HEK293 (cell line): ENCODE measurements around the gene DCAF5.

Experiments used
- CTCF ChIA-PET: fragments of 350-600 bp; formaldehyde crosslinking; extraction: SDS; loops from one replicate; lab custom pipeline; 2021; ENCODE audit warnings: antibody characterized with exemption; lab: Yijun Ruan, JAX
- POLR2A ChIA-PET: fragments of 300-600 bp; formaldehyde crosslinking; extraction: SDS; loops from one replicate; lab custom pipeline; 2020; ENCODE audit warnings: antibody characterized with exemption, inconsistent platforms; lab: Yijun Ruan, JAX
- H3K27ac ChIP-seq: fragments of 200-500 bp; sonication (Bioruptor generic); 2 replicates; pipeline ENCODE4 v1.5.1; 2014; ENCODE audit warnings: low read depth, low read length, control low read depth, inconsistent platforms; ENCODE audit errors: extremely low read depth
- H3K36me3 ChIP-seq, 2 experiments: fragments of 200-500 bp in 1 of 2; sonication (Bioruptor generic) in 1 of 2; 1 replicate in 1 of 2; 2 replicates in 1 of 2; pipeline ENCODE4 v1.5.1; 2014 to 2017; ENCODE audit warnings: inconsistent platforms in 2 of 2, low read length in 2 of 2; ENCODE audit not compliant: control insufficient read depth in 2 of 2, insufficient read depth in 1 of 2
- H3K4me1 ChIP-seq: fragments of 200-500 bp; sonication (Bioruptor generic); 2 replicates; pipeline ENCODE4 v1.5.1; 2014; ENCODE audit warnings: mild to moderate bottlenecking, low read length, inconsistent platforms; ENCODE audit not compliant: control insufficient read depth, insufficient read depth
- H3K4me3 ChIP-seq: 2 replicates; pipeline ENCODE4 v1.5.1; 2011; ENCODE audit warnings: low read depth, mild to moderate bottlenecking, control low read depth, low read length, moderate library complexity
- H3K9me3 ChIP-seq: fragments of 200-500 bp; sonication (Bioruptor generic); 2 replicates; pipeline ENCODE4 v1.5.1; 2014; ENCODE audit warnings: low read depth, low read length, inconsistent platforms; ENCODE audit not compliant: control insufficient read depth, insufficient read depth
- GFI1B ChIP-seq: fragments of 450-650 bp; formaldehyde crosslinking; IDR thresholded peaks from 2 replicates; pipeline ENCODE4 v1.5.1; 2016; ENCODE audit warnings: missing biosample characterization, missing genetic modification characterization
- PRDM1 ChIP-seq: fragments of 450-650 bp; formaldehyde crosslinking; IDR thresholded peaks from 2 replicates; pipeline ENCODE4; 2016; ENCODE audit warnings: missing biosample characterization, missing genetic modification characterization
- SALL2 ChIP-seq: fragments of 450-650 bp; formaldehyde crosslinking; IDR thresholded peaks from 2 replicates; pipeline ENCODE4 v1.5.0; 2017; ENCODE audit warnings: missing biosample characterization, mild to moderate bottlenecking, missing genetic modification characterization, borderline replicate concordance
- ZFP3 ChIP-seq: fragments of 450-650 bp; formaldehyde crosslinking; IDR thresholded peaks from 2 replicates; pipeline ENCODE4 v1.5.1; 2016; ENCODE audit warnings: low read depth, missing biosample characterization, missing genetic modification characterization
- ZFP69B ChIP-seq: fragments of 450-650 bp; formaldehyde crosslinking; IDR thresholded peaks from 2 replicates; pipeline ENCODE4 v1.5.1; 2016; ENCODE audit warnings: missing biosample characterization, missing genetic modification characterization
- ZNF10 ChIP-seq: fragments of 450-650 bp; formaldehyde crosslinking; IDR thresholded peaks from 2 replicates; pipeline ENCODE4 v1.5.1; 2017; ENCODE audit warnings: missing biosample characterization, missing genetic modification characterization
- ZNF112 ChIP-seq: fragments of 450-650 bp; formaldehyde crosslinking; IDR thresholded peaks from 2 replicates; pipeline ENCODE4 v1.5.0; 2017; ENCODE audit warnings: missing biosample characterization, missing genetic modification characterization
- ZNF114 ChIP-seq: fragments of 450-650 bp; formaldehyde crosslinking; IDR thresholded peaks from 2 replicates; pipeline ENCODE4 v1.5.0; 2017; ENCODE audit warnings: missing biosample characterization, missing genetic modification characterization
- ZNF155 ChIP-seq: fragments of 450-650 bp; formaldehyde crosslinking; IDR thresholded peaks from 2 replicates; pipeline ENCODE4 v1.5.1; 2016; ENCODE audit warnings: missing biosample characterization, missing genetic modification characterization
- ZNF174 ChIP-seq: fragments of 450-650 bp; formaldehyde crosslinking; IDR thresholded peaks from 2 replicates; pipeline ENCODE4 v1.5.0; 2017; ENCODE audit warnings: missing biosample characterization, mild to moderate bottlenecking, missing genetic modification characterization
- ZNF2 ChIP-seq: fragments of 450-650 bp; formaldehyde crosslinking; IDR thresholded peaks from 2 replicates; pipeline ENCODE4 v1.5.1; 2016; ENCODE audit warnings: missing biosample characterization, missing genetic modification characterization
- ZNF423 ChIP-seq: fragments of 450-650 bp; formaldehyde crosslinking; IDR thresholded peaks from 2 replicates; pipeline ENCODE4 v1.5.1; 2016; ENCODE audit warnings: missing biosample characterization, missing genetic modification characterization
- ZNF707 ChIP-seq: fragments of 450-650 bp; formaldehyde crosslinking; IDR thresholded peaks from 2 replicates; pipeline ENCODE4 v1.5.1; 2016; ENCODE audit warnings: missing biosample characterization, missing genetic modification characterization
- TF ChIP-seq, protein P1 (sequence below): fragments of 450-650 bp; formaldehyde crosslinking; IDR thresholded peaks from 2 replicates; pipeline ENCODE4 v1.5.1; 2016; ENCODE audit warnings: missing biosample characterization, missing genetic modification characterization
- TF ChIP-seq, protein P2 (sequence below): fragments of 450-650 bp; formaldehyde crosslinking; IDR thresholded peaks from 2 replicates; pipeline ENCODE4 v1.5.1; 2017; ENCODE audit warnings: missing biosample characterization, missing genetic modification characterization
- TF ChIP-seq, protein P3 (sequence below): fragments of 450-650 bp; formaldehyde crosslinking; IDR thresholded peaks from 2 replicates; pipeline ENCODE4 v1.5.1; 2017; ENCODE audit warnings: missing biosample characterization, mild to moderate bottlenecking, missing genetic modification characterization, moderate library complexity

Gene DCAF5

DNA sequence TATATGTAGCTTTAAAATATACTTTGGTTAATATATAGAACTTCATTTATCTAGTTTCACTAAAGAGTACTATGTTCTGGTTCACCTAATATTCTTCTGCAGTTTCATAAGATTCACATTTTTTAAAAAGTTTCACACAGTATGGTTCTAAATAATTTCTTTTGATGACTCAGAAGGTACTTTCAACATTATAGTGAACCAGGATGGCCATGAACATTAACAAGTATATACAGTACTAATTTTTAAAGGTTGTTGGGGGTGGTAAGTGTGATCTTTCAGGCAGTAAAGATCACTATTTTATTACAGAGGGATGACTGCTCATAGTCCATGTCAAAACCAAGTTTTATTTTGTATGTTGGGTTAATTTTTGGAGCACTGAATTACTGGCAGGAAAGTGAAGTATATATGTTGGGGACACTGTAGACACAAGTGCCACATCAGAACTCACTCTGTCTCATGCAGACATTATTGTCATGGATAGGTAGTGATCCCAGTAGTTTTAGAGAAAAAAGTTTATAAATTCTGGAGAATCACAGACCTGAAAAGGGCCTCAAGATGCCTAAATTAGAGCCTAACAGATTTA lies 60.0 kb downstream of the DCAF5 start (continued):
- TF ChIP-seq, protein P1, sequence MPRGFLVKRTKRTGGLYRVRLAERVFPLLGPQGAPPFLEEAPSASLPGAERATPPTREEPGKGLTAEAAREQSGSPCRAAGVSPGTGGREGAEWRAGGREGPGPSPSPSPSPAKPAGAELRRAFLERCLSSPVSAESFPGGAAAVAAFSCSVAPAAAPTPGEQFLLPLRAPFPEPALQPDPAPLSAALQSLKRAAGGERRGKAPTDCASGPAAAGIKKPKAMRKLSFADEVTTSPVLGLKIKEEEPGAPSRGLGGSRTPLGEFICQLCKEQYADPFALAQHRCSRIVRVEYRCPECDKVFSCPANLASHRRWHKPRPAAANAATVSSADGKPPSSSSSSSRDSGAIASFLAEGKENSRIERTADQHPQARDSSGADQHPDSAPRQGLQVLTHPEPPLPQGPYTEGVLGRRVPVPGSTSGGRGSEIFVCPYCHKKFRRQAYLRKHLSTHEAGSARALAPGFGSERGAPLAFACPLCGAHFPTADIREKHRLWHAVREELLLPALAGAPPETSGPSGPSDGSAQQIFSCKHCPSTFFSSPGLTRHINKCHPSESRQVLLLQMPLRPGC (tag by site-specific recombination), result no peak

DNA sequence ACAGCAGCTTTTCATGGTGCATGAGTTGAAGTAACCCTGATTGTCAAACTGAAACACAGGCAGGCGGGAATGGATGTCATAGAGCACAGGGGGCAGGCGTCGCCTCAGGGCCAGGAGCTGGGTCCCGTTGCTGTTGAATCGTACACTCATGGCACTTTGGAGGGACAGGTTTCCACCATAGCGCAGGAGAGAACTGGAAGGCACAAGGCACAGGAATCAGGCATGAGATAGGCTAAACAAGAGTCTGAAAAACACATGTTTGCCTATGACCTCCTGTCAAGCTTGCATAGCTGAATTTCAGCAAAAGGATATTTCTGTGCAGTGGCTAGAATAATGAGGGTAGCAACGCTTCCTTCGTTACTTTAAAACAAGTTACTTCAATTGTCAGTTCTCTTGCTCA lies 61.2 kb downstream of the DCAF5 start:
- Histone ChIP-seq H3K36me3 (peaks cover 21 to 47% of the 10 kb centered on the region in 2 experiments), H3K4me3 (no peak overlapping the region), H3K9me3 (no peaks in the 10 kb centered on the region), H3K27ac (no peak overlapping the region), H3K4me1 (0 out of 2 replicates have a peak, but pooled peaks cover 7% of the 10 kb centered on the region)
- POLR2A ChIA-PET, result no interaction called here
- CTCF ChIA-PET, result interaction anchor here (0.6 to 3.0 kb wide), 9 partner anchors 12 to 228 kb away, joined by 3 to 19 read pairs (median 3); no protein-coding TSS in a partner anchor
- TF ChIP-seq ZNF2 (tag by site-specific recombination), result no peak
- TF ChIP-seq ZNF707 (tag by site-specific recombination), result no peak

DNA sequence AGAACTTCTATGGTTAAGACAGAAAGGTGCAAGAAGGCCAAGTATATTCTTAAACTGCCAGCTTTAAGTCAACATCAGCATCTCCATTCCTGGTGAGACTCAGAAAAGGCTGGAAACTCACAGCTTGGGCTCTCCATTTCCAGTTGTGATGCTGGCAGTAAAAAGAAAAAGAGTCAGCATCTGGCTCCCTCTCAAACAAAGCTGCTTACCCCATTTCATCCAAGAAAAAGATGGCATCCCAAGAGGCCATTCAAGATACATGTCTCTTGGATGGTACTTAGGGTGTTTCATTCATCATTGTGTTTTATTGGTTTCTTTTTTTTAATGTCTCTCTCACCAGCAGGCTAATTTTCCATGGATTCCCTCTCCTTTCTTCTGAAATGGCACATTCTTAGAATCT lies 61.9 kb downstream of the DCAF5 start:
- 0 out of 2 replicates have a peak, but pooled peaks cover 7% of the 10 kb centered on the region for H3K4me1 ChIP-seq
- TF ChIP-seq, protein P2, sequence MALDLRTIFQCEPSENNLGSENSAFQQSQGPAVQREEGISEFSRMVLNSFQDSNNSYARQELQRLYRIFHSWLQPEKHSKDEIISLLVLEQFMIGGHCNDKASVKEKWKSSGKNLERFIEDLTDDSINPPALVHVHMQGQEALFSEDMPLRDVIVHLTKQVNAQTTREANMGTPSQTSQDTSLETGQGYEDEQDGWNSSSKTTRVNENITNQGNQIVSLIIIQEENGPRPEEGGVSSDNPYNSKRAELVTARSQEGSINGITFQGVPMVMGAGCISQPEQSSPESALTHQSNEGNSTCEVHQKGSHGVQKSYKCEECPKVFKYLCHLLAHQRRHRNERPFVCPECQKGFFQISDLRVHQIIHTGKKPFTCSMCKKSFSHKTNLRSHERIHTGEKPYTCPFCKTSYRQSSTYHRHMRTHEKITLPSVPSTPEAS (tag by site-specific recombination), result no peak
- TF ChIP-seq ZFP69B (no peak), ZNF155 (tag by site-specific recombination) (no peak), ZNF114 (tag by site-specific recombination) (no peak), ZFP3 (tag by site-specific recombination) (no peak), ZNF10 (no peak), GFI1B (tag by site-specific recombination) (no peak), PRDM1 (tag by site-specific recombination) (no peak), ZNF112 (tag by site-specific recombination) (no peak), ZNF423 (tag by site-specific recombination) (no peak), ZNF174 (no peak), SALL2 (tag by site-specific recombination) (no peak)
- TF ChIP-seq, protein P3, sequence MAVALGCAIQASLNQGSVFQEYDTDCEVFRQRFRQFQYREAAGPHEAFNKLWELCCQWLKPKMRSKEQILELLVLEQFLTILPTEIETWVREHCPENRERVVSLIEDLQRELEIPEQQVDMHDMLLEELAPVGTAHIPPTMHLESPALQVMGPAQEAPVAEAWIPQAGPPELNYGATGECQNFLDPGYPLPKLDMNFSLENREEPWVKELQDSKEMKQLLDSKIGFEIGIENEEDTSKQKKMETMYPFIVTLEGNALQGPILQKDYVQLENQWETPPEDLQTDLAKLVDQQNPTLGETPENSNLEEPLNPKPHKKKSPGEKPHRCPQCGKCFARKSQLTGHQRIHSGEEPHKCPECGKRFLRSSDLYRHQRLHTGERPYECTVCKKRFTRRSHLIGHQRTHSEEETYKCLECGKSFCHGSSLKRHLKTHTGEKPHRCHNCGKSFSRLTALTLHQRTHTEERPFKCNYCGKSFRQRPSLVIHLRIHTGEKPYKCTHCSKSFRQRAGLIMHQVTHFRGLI (tag by site-specific recombination), result no peak
- TF ChIP-seq, all 188 proteins: peak for 0
- H3K27ac ChIP-seq, result no peak overlapping the region
- peaks cover 28 to 50% of the 10 kb centered on the region in 2 experiments for H3K36me3 ChIP-seq
- no peak overlapping the region for H3K4me3 ChIP-seq
- ChIA-PET CTCF (interaction anchor here (0.6 to 3.3 kb wide), 14 partner anchors 11 to 229 kb away, joined by 3 to 21 read pairs (median 7); no protein-coding TSS in a partner anchor), POLR2A (interaction anchor here (0.7 kb wide), 1 partner anchor 109 kb away, joined by 4 read pairs; no protein-coding TSS in a partner anchor)
- no peaks in the 10 kb centered on the region for H3K9me3 ChIP-seq
